Adrenal gland (tissue), 5 donors: ENCODE measurements around the gene CSNK1G1.

Source experiments
- CTCF ChIP-seq, 6 experiments: fragments of 450-650 bp in 4 of 6; fragments of 200-600 bp in 2 of 6; sonication (generic) in 1 of 6; IDR thresholded peaks; 1 replicate in 5 of 6; 2 replicates in 1 of 6; pipeline versions ENCODE4 v1.5.1 to v1.8.0; 2016 to 2021; ENCODE audit warnings: antibody characterized with exemption in 6 of 6, mild to moderate bottlenecking in 2 of 6, moderate library complexity in 1 of 6
- POLR2A ChIP-seq, 2 donors: fragments of 450-650 bp; IDR thresholded peaks; one replicate each; pipeline ENCODE4 v1.6.1; 2017; ENCODE audit warnings: antibody characterized with exemption in 2 of 2, mild to moderate bottlenecking in 2 of 2, moderate library complexity in 1 of 2
- donor health status: DM: no; HTN: no; CAD: no.

- TF ChIP-seq CTCF (IDR thresholded peaks at IDR 0.05) (no peak), POLR2A (IDR thresholded peaks at IDR 0.05) (no peak)
Observed at GRCh38 chr15:64305261-64305660, 50.7 kb downstream of the CSNK1G1 start.
